ENCODE results near the gene EPS8L3.

The EPS8L3 gene

GRCh38 chr1:109724933-109725332 is 38.8 kb downstream of the EPS8L3 start:
- H3K4me1 ChIP-seq (ENCODE audit: control insufficient read depth in 2 of 2, insufficient read depth in 2 of 2, low read length in 2 of 2), result peaks cover 0 to 4% of the 10 kb centered on the region in 2 donors
- H3K9me3 ChIP-seq (ENCODE audit: control insufficient read depth in 2 of 2, low read length in 2 of 2), result no peaks in the 10 kb centered on the region
- H3K9ac ChIP-seq (ENCODE audit: low read depth in 1 of 2, low read length in 2 of 2), result no peak overlapping the region
- H3K27me3 ChIP-seq (ENCODE audit: control insufficient read depth in 2 of 2, insufficient read depth in 2 of 2, low read length in 2 of 2), result no peaks in the 10 kb centered on the region
- no peaks in the 10 kb centered on the region for H3K36me3 ChIP-seq (ENCODE audit: control insufficient read depth in 2 of 2, insufficient read depth in 2 of 2, low read length in 2 of 2)
- H3K4me3 ChIP-seq (ENCODE audit: low read length in 2 of 2), result no peak overlapping the region
- H3K27ac ChIP-seq (ENCODE audit: low read depth in 2 of 2, low read length in 2 of 2), result no peak overlapping the region

DNA sequence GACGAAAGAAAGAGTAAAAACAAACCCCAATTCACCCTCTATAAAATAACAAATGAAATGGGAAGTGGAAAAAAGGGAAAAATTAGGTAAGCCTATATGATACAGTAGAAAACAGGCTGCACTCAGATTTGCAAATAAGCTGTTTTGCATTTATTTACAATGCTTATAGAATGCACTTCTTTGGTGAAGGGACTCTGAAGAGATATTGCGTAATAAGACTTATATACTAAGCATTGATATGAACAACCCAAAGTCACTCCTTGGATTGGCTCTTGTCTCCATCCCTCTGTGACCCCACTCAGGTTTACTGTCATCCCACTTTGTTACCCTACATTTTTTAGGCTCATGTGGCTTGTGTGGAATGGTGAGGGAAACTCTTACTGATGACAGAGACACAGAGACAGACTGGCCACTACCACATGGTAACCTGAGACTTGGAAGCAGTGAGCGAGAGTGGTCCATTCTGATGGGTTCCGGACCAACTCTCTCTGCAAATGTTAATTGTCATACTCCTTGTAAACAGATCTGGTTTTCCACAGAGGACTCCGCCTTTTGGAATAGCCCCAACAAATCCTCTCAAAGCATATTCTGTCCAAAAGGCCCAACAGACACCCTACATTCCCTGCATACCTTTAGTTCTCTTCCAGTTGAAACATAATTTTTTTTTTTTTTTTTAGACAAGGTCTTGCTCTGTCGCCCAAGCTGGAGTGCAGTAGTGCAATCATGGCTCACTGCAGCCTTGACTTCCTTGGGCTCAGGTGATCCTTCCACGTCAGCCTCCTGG is 40.6 kb downstream of the EPS8L3 start:
- H3K27ac ChIP-seq (ENCODE audit: low read depth in 2 of 2, low read length in 2 of 2), result no peak overlapping the region
- no peaks in the 10 kb centered on the region for H3K9me3 ChIP-seq (ENCODE audit: control insufficient read depth in 2 of 2, low read length in 2 of 2)
- no peaks in the 10 kb centered on the region for H3K36me3 ChIP-seq (ENCODE audit: control insufficient read depth in 2 of 2, insufficient read depth in 2 of 2, low read length in 2 of 2)
- no peak overlapping the region for H3K4me3 ChIP-seq (ENCODE audit: low read length in 2 of 2)
- no peaks in the 10 kb centered on the region for H3K27me3 ChIP-seq (ENCODE audit: control insufficient read depth in 2 of 2, insufficient read depth in 2 of 2, low read length in 2 of 2)
- no peak overlapping the region for H3K9ac ChIP-seq (ENCODE audit: low read depth in 1 of 2, low read length in 2 of 2)
- peaks cover 0 to 4% of the 10 kb centered on the region in 2 donors for H3K4me1 ChIP-seq (ENCODE audit: control insufficient read depth in 2 of 2, insufficient read depth in 2 of 2, low read length in 2 of 2)

GRCh38 chr1:109721971-109722370 is 41.8 kb downstream of the EPS8L3 start:
- peaks cover 0 to 4% of the 10 kb centered on the region in 2 donors for H3K4me1 ChIP-seq (ENCODE audit: control insufficient read depth in 2 of 2, insufficient read depth in 2 of 2, low read length in 2 of 2)
- H3K27ac ChIP-seq (ENCODE audit: low read depth in 2 of 2, low read length in 2 of 2), result no peak overlapping the region
- no peak overlapping the region for H3K4me3 ChIP-seq (ENCODE audit: low read length in 2 of 2)
- no peaks in the 10 kb centered on the region for H3K9me3 ChIP-seq (ENCODE audit: control insufficient read depth in 2 of 2, low read length in 2 of 2)
- H3K36me3 ChIP-seq (ENCODE audit: control insufficient read depth in 2 of 2, insufficient read depth in 2 of 2, low read length in 2 of 2), result no peaks in the 10 kb centered on the region
- H3K9ac ChIP-seq (ENCODE audit: low read depth in 1 of 2, low read length in 2 of 2), result no peak overlapping the region
- H3K27me3 ChIP-seq (ENCODE audit: control insufficient read depth in 2 of 2, insufficient read depth in 2 of 2, low read length in 2 of 2), result no peaks in the 10 kb centered on the region

GRCh38 chr1:109721042-109721441 is 42.7 kb downstream of the EPS8L3 start:
- Histone ChIP-seq H3K9me3 (ENCODE audit: control insufficient read depth in 2 of 2, low read length in 2 of 2) (no peaks in the 10 kb centered on the region), H3K36me3 (ENCODE audit: control insufficient read depth in 2 of 2, insufficient read depth in 2 of 2, low read length in 2 of 2) (no peaks in the 10 kb centered on the region), H3K27me3 (ENCODE audit: control insufficient read depth in 2 of 2, insufficient read depth in 2 of 2, low read length in 2 of 2) (no peaks in the 10 kb centered on the region), H3K27ac (ENCODE audit: low read depth in 2 of 2, low read length in 2 of 2) (no peak overlapping the region), H3K4me1 (ENCODE audit: control insufficient read depth in 2 of 2, insufficient read depth in 2 of 2, low read length in 2 of 2) (peaks cover 0 to 4% of the 10 kb centered on the region in 2 donors), H3K9ac (ENCODE audit: low read depth in 1 of 2, low read length in 2 of 2) (no peak overlapping the region), H3K4me3 (ENCODE audit: low read length in 2 of 2) (no peak overlapping the region)

GRCh38 chr1:109719337-109719837 is 44.3 kb downstream of the EPS8L3 start:
- Histone ChIP-seq H3K4me1 (ENCODE audit: control insufficient read depth in 2 of 2, insufficient read depth in 2 of 2, low read length in 2 of 2) (peaks cover 0 to 4% of the 10 kb centered on the region in 2 donors), H3K27me3 (ENCODE audit: control insufficient read depth in 2 of 2, insufficient read depth in 2 of 2, low read length in 2 of 2) (no peaks in the 10 kb centered on the region), H3K4me3 (ENCODE audit: low read length in 2 of 2) (no peak overlapping the region), H3K9me3 (ENCODE audit: control insufficient read depth in 2 of 2, low read length in 2 of 2) (no peaks in the 10 kb centered on the region), H3K9ac (ENCODE audit: low read depth in 1 of 2, low read length in 2 of 2) (no peak overlapping the region), H3K27ac (ENCODE audit: low read depth in 2 of 2, low read length in 2 of 2) (no peak overlapping the region), H3K36me3 (ENCODE audit: control insufficient read depth in 2 of 2, insufficient read depth in 2 of 2, low read length in 2 of 2) (no peaks in the 10 kb centered on the region)

- Histone ChIP-seq H3K9me3 (ENCODE audit: control insufficient read depth in 2 of 2, low read length in 2 of 2) (no peaks in the 10 kb centered on the region), H3K27me3 (ENCODE audit: control insufficient read depth in 2 of 2, insufficient read depth in 2 of 2, low read length in 2 of 2) (no peaks in the 10 kb centered on the region), H3K36me3 (ENCODE audit: control insufficient read depth in 2 of 2, insufficient read depth in 2 of 2, low read length in 2 of 2) (no peaks in the 10 kb centered on the region), H3K27ac (ENCODE audit: low read depth in 2 of 2, low read length in 2 of 2) (no peak overlapping the region), H3K4me3 (ENCODE audit: low read length in 2 of 2) (no peak overlapping the region), H3K4me1 (ENCODE audit: control insufficient read depth in 2 of 2, insufficient read depth in 2 of 2, low read length in 2 of 2) (peaks cover 0 to 4% of the 10 kb centered on the region in 2 donors), H3K9ac (ENCODE audit: low read depth in 1 of 2, low read length in 2 of 2) (no peak overlapping the region)
Observed at GRCh38 chr1:109718495-109718894, 45.2 kb downstream of the EPS8L3 start.

- no peak overlapping the region for H3K27ac ChIP-seq (ENCODE audit: low read depth in 2 of 2, low read length in 2 of 2)
- H3K9ac ChIP-seq (ENCODE audit: low read depth in 1 of 2, low read length in 2 of 2), result no peak overlapping the region
- peaks cover 0 to 4% of the 10 kb centered on the region in 2 donors for H3K4me1 ChIP-seq (ENCODE audit: control insufficient read depth in 2 of 2, insufficient read depth in 2 of 2, low read length in 2 of 2)
- no peaks in the 10 kb centered on the region for H3K36me3 ChIP-seq (ENCODE audit: control insufficient read depth in 2 of 2, insufficient read depth in 2 of 2, low read length in 2 of 2)
- no peaks in the 10 kb centered on the region for H3K27me3 ChIP-seq (ENCODE audit: control insufficient read depth in 2 of 2, insufficient read depth in 2 of 2, low read length in 2 of 2)
- no peak overlapping the region for H3K4me3 ChIP-seq (ENCODE audit: low read length in 2 of 2)
- no peaks in the 10 kb centered on the region for H3K9me3 ChIP-seq (ENCODE audit: control insufficient read depth in 2 of 2, low read length in 2 of 2)
Observed at GRCh38 chr1:109717729-109718128, 46.0 kb downstream of the EPS8L3 start.

DNA sequence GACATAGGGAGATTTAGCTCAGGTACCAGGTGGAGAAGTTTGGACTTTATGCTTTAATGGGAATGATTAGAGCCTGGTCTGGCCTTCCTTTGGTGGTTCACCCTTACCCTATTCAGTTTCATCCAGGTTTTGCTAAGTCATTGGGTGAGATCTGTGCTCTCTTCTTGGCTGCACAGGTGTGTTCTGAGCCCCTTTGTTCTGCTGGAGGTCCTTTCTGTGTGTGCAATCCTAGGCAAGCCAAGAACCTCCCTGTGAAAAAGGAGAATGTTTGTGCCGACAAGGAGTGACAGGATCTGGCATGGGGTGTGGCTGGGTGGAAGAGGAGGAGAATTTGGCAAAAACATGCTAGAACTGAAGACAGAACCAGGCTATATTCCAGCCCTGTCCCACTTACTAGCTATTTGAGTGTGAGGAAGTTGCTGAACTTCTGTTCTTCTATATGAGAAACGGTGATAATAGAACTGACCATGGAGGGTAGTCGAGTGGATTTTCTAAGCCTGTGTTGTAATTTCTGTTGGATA is 47.1 kb downstream of the EPS8L3 start:
- Histone ChIP-seq H3K36me3 (ENCODE audit: control insufficient read depth in 2 of 2, insufficient read depth in 2 of 2, low read length in 2 of 2) (no peaks in the 10 kb centered on the region), H3K27ac (ENCODE audit: low read depth in 2 of 2, low read length in 2 of 2) (no peak overlapping the region), H3K9me3 (ENCODE audit: control insufficient read depth in 2 of 2, low read length in 2 of 2) (no peaks in the 10 kb centered on the region), H3K4me3 (ENCODE audit: low read length in 2 of 2) (no peak overlapping the region), H3K9ac (ENCODE audit: low read depth in 1 of 2, low read length in 2 of 2) (no peak overlapping the region), H3K4me1 (ENCODE audit: control insufficient read depth in 2 of 2, insufficient read depth in 2 of 2, low read length in 2 of 2) (no peaks in the 10 kb centered on the region), H3K27me3 (ENCODE audit: control insufficient read depth in 2 of 2, insufficient read depth in 2 of 2, low read length in 2 of 2) (no peaks in the 10 kb centered on the region)

DNA sequence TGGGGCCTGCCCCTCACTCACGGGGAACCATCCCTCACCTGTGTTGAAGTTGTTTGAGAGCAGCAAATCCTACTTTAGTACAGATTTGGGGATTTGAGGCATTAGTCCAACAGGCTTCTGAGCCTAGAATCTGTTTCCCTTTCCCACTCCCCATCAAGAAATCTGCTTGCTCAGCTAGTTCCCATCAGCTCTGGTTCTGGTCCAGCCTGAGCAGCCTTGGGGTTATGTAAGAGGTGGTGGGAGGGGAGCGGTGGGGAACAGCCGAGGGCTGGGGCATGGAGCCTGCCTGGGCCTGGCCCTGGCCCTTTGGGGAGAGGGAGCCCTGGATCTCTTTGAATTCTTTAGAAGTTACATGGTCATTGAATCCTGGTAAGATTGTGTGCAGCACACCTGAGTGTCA is 47.6 kb downstream of the EPS8L3 start:
- Histone ChIP-seq H3K4me3 (ENCODE audit: low read length in 2 of 2) (no peak overlapping the region), H3K36me3 (ENCODE audit: control insufficient read depth in 2 of 2, insufficient read depth in 2 of 2, low read length in 2 of 2) (no peaks in the 10 kb centered on the region), H3K27ac (ENCODE audit: low read depth in 2 of 2, low read length in 2 of 2) (no peak overlapping the region), H3K4me1 (ENCODE audit: control insufficient read depth in 2 of 2, insufficient read depth in 2 of 2, low read length in 2 of 2) (no peaks in the 10 kb centered on the region), H3K9ac (ENCODE audit: low read depth in 1 of 2, low read length in 2 of 2) (no peak overlapping the region), H3K27me3 (ENCODE audit: control insufficient read depth in 2 of 2, insufficient read depth in 2 of 2, low read length in 2 of 2) (no peaks in the 10 kb centered on the region), H3K9me3 (ENCODE audit: control insufficient read depth in 2 of 2, low read length in 2 of 2) (no peaks in the 10 kb centered on the region)

- Histone ChIP-seq H3K9me3 (ENCODE audit: control insufficient read depth in 2 of 2, low read length in 2 of 2) (no peaks in the 10 kb centered on the region), H3K4me1 (ENCODE audit: control insufficient read depth in 2 of 2, insufficient read depth in 2 of 2, low read length in 2 of 2) (no peaks in the 10 kb centered on the region), H3K9ac (ENCODE audit: low read depth in 1 of 2, low read length in 2 of 2) (no peak overlapping the region), H3K36me3 (ENCODE audit: control insufficient read depth in 2 of 2, insufficient read depth in 2 of 2, low read length in 2 of 2) (no peaks in the 10 kb centered on the region), H3K4me3 (ENCODE audit: low read length in 2 of 2) (no peak overlapping the region), H3K27ac (ENCODE audit: low read depth in 2 of 2, low read length in 2 of 2) (no peak overlapping the region), H3K27me3 (ENCODE audit: control insufficient read depth in 2 of 2, insufficient read depth in 2 of 2, low read length in 2 of 2) (no peaks in the 10 kb centered on the region)
Observed at GRCh38 chr1:109714661-109715372, 48.9 kb downstream of the EPS8L3 start.

Measured in mucosa of rectum (tissue), 2 donors.